NCI-H1105 (cell line): ENCODE results near the gene HIGD1C.

Source experiments
- DNase-seq: peaks from one replicate; lab custom pipeline; 2025; lab: John Stamatoyannopoulos, UW

HIGD1C gene

DNA sequence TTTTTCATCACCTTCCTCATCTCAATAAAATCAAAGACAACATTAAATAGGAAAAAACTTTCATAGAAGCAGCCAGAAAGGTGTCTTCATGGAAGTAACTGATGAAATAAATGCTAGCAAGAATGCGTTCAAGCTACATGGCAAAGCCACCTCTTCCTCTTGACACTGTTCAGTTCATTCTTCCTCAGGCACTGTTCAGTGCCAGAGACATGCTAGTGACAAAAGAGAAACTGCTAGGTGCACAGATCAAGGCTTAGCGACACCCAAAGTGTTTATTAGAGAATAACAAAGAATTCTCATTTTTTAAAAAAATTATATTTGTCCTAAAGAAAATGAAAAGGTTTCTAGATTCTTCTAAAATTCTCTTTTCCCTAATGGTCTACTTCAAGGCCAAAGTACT lies 66.6 kb downstream of the HIGD1C start:
- no peak for DNase-seq

GRCh38 chr12:51019927-51020326 lies 67.6 kb downstream of the HIGD1C start:
- no peak for DNase-seq
